Measurements from ENCODE around the gene PFKL.
"Not testable (repeated sequence)": the region's sequence is repeated elsewhere in the genome, so short reads cannot be mapped to it uniquely, and the experiment has no call there.

PFKL gene

GRCh38 chr21:44281801-44282200, 18.1 kb upstream of the PFKL start:
- H3K27ac ChIP-seq (ENCODE audit: low read depth, low read length, severe bottlenecking) = no peak overlapping the region
- no peaks in the 10 kb centered on the region for H3K9me3 ChIP-seq (ENCODE audit: control insufficient read depth, low read length)
- 94 to 95% methylated on average over 7 to 9 of the region's 9 CpGs for WGBS, 2 experiments (ENCODE audit: insufficient coverage in 2 of 2)
- H3K36me3 ChIP-seq (ENCODE audit: control insufficient read depth, insufficient read depth, low read length) = no peaks in the 10 kb centered on the region
- peaks cover 12% of the 10 kb centered on the region for H3K4me1 ChIP-seq (ENCODE audit: control insufficient read depth, insufficient read depth, low read length, poor library complexity, severe bottlenecking)
- no peak overlapping the region for H3K4me3 ChIP-seq (ENCODE audit: extremely low read depth, insufficient read depth, low read length, poor library complexity, severe bottlenecking)

DNA sequence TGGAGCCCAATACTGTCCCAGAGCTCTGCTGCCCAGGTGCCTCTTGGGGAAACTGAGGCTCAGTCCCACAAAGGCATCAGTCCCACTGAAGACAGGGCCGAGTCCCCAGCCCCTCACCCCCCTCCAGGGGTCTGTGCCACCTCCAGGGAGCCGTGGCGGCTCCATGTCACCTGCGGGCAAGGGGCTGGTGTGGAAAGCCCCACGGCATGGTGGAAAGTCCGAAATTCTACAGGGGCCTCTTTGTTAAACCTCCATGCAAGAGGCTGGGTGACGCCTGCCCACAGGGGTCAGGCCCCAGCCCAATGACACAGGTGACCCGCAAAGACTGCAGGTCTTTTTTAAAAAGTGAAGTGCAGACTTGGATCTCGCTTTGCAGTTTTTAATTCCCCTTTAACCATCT, 17.5 kb upstream of the PFKL start:
- 85 to 92% methylated on average over 7 to 9 of the region's 9 CpGs for WGBS, 2 experiments (ENCODE audit: insufficient coverage in 2 of 2)
- Histone ChIP-seq H3K9me3 (ENCODE audit: control insufficient read depth, low read length) (no peaks in the 10 kb centered on the region), H3K4me3 (ENCODE audit: extremely low read depth, insufficient read depth, low read length, poor library complexity, severe bottlenecking) (no peak overlapping the region), H3K27ac (ENCODE audit: low read depth, low read length, severe bottlenecking) (no peak overlapping the region), H3K36me3 (ENCODE audit: control insufficient read depth, insufficient read depth, low read length) (no peaks in the 10 kb centered on the region), H3K4me1 (ENCODE audit: control insufficient read depth, insufficient read depth, low read length, poor library complexity, severe bottlenecking) (peaks cover 12% of the 10 kb centered on the region)

GRCh38 chr21:44283211-44283785, 16.6 kb upstream of the PFKL start:
- H3K4me3 ChIP-seq (ENCODE audit: extremely low read depth, insufficient read depth, low read length, poor library complexity, severe bottlenecking); H3K27ac ChIP-seq (ENCODE audit: low read depth, low read length, severe bottlenecking); H3K36me3 ChIP-seq (ENCODE audit: control insufficient read depth, insufficient read depth, low read length); H3K9me3 ChIP-seq (ENCODE audit: control insufficient read depth, low read length): not testable (repeated sequence)
- 29 to 30% methylated on average over 8 of the region's 11 CpGs for WGBS, 2 experiments (ENCODE audit: insufficient coverage in 2 of 2)
- peaks cover 12% of the 10 kb centered on the region for H3K4me1 ChIP-seq (ENCODE audit: control insufficient read depth, insufficient read depth, low read length, poor library complexity, severe bottlenecking)

- H3K9me3 ChIP-seq (ENCODE audit: control insufficient read depth, low read length) = no peaks in the 10 kb centered on the region
- H3K4me1 ChIP-seq (ENCODE audit: control insufficient read depth, insufficient read depth, low read length, poor library complexity, severe bottlenecking) = peaks cover 12% of the 10 kb centered on the region
- no peak overlapping the region for H3K27ac ChIP-seq (ENCODE audit: low read depth, low read length, severe bottlenecking)
- no peak overlapping the region for H3K4me3 ChIP-seq (ENCODE audit: extremely low read depth, insufficient read depth, low read length, poor library complexity, severe bottlenecking)
- no peaks in the 10 kb centered on the region for H3K36me3 ChIP-seq (ENCODE audit: control insufficient read depth, insufficient read depth, low read length)
- 76 to 78% methylated on average over 8 to 11 of the region's 11 CpGs for WGBS, 2 experiments (ENCODE audit: insufficient coverage in 2 of 2)
These were observed 15.9 kb upstream of the PFKL start for GRCh38 chr21:44283948-44284347.

DNA sequence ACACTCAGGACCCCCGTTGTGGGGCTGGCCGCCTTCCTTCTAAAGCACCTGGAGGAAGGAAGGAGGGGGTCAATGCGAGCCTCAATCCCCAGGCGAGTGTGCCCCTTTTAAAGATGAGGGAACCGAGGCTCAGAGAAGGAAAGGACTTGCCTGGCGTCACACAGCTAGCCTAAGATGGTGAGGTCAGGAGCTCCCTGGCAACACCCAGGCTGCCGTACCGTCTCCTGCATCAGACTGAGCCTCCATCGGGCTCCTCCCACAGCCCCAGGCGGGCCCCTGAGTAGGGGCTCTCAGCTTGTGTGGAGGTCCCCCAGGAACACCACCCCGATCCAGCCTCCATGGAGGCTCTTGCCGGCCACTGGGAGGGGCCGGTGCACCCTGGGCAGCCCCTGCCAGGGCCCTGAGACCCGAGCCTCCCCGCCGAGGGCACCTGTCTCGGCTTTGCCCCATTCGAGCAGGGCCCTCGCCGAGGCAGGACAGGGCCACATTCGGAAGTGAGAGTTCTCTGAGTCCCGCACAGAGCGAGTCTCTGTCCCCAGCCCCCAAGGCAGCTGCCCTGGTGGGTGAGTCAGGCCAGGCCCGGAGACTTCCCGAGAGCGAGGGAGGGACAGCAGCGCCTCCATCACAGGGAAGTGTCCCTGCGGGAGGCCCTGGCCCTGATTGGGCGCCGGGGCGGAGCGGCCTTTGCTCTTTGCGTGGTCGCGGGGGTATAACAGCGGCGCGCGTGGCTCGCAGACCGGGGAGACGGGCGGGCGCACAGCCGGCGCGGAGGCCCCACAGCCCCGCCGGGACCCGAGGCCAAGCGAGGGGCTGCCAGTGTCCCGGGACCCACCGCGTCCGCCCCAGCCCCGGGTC, 14.5 kb upstream of the PFKL start, which contains the start of gene AIRE:
TSS of gene AIRE (plus strand) at position 739 of the 855 bp plus-strand sequence. CDS start 131 bp downstream, outside the sequence.
- no peaks in the 10 kb centered on the region for H3K36me3 ChIP-seq (ENCODE audit: control insufficient read depth, insufficient read depth, low read length)
- H3K4me3 ChIP-seq (ENCODE audit: extremely low read depth, insufficient read depth, low read length, poor library complexity, severe bottlenecking) = peak within 1 kb of the TSS; percentile 14
- H3K4me1 ChIP-seq (ENCODE audit: control insufficient read depth, insufficient read depth, low read length, poor library complexity, severe bottlenecking) = peaks cover 12% of the 10 kb centered on the region
- WGBS, 2 experiments (ENCODE audit: insufficient coverage in 2 of 2) = 31 to 35% methylated on average over 50 to 56 of the region's 56 CpGs
- no peaks in the 10 kb centered on the region for H3K9me3 ChIP-seq (ENCODE audit: control insufficient read depth, low read length)
- H3K27ac ChIP-seq (ENCODE audit: low read depth, low read length, severe bottlenecking) = no peak within 1 kb of the TSS

GRCh38 chr21:44286086-44286715, 13.7 kb upstream of the PFKL start:
- Histone ChIP-seq H3K36me3 (ENCODE audit: control insufficient read depth, insufficient read depth, low read length) (no peaks in the 10 kb centered on the region), H3K4me1 (ENCODE audit: control insufficient read depth, insufficient read depth, low read length, poor library complexity, severe bottlenecking) (peaks cover 12% of the 10 kb centered on the region), H3K9me3 (ENCODE audit: control insufficient read depth, low read length) (no peaks in the 10 kb centered on the region), H3K27ac (ENCODE audit: low read depth, low read length, severe bottlenecking) (no peak overlapping the region), H3K4me3 (ENCODE audit: extremely low read depth, insufficient read depth, low read length, poor library complexity, severe bottlenecking) (no peak overlapping the region)
- 70 to 75% methylated on average over 12 to 14 of the region's 21 CpGs for WGBS, 2 experiments (ENCODE audit: insufficient coverage in 2 of 2)

- Histone ChIP-seq H3K4me1 (ENCODE audit: control insufficient read depth, insufficient read depth, low read length, poor library complexity, severe bottlenecking) (peaks cover 12% of the 10 kb centered on the region), H3K9me3 (ENCODE audit: control insufficient read depth, low read length) (no peaks in the 10 kb centered on the region), H3K36me3 (ENCODE audit: control insufficient read depth, insufficient read depth, low read length) (no peaks in the 10 kb centered on the region), H3K27ac (ENCODE audit: low read depth, low read length, severe bottlenecking) (no peak overlapping the region), H3K4me3 (ENCODE audit: extremely low read depth, insufficient read depth, low read length, poor library complexity, severe bottlenecking) (no peak overlapping the region)
- 74 to 78% methylated on average over 18 to 27 of the region's 31 CpGs for WGBS, 2 experiments (ENCODE audit: insufficient coverage in 2 of 2)
These were observed 12.9 kb upstream of the PFKL start for GRCh38 chr21:44286716-44287632.

GRCh38 chr21:44288251-44289110, 11.4 kb upstream of the PFKL start:
- Histone ChIP-seq H3K4me3 (ENCODE audit: extremely low read depth, insufficient read depth, low read length, poor library complexity, severe bottlenecking) (no peak overlapping the region), H3K27ac (ENCODE audit: low read depth, low read length, severe bottlenecking) (no peak overlapping the region), H3K9me3 (ENCODE audit: control insufficient read depth, low read length) (no peaks in the 10 kb centered on the region), H3K4me1 (ENCODE audit: control insufficient read depth, insufficient read depth, low read length, poor library complexity, severe bottlenecking) (peaks cover 12% of the 10 kb centered on the region), H3K36me3 (ENCODE audit: control insufficient read depth, insufficient read depth, low read length) (no peaks in the 10 kb centered on the region)
- WGBS, 2 experiments (ENCODE audit: insufficient coverage in 2 of 2) = 90 to 92% methylated on average over 21 to 22 of the region's 23 CpGs

GRCh38 chr21:44289381-44290010, 10.4 kb upstream of the PFKL start:
- Histone ChIP-seq H3K27ac (ENCODE audit: low read depth, low read length, severe bottlenecking) (no peak overlapping the region), H3K4me3 (ENCODE audit: extremely low read depth, insufficient read depth, low read length, poor library complexity, severe bottlenecking) (no peak overlapping the region), H3K36me3 (ENCODE audit: control insufficient read depth, insufficient read depth, low read length) (no peaks in the 10 kb centered on the region), H3K4me1 (ENCODE audit: control insufficient read depth, insufficient read depth, low read length, poor library complexity, severe bottlenecking) (peaks cover 5% of the 10 kb centered on the region), H3K9me3 (ENCODE audit: control insufficient read depth, low read length) (no peaks in the 10 kb centered on the region)
- 80 to 89% methylated on average over 19 to 24 of the region's 24 CpGs for WGBS, 2 experiments (ENCODE audit: insufficient coverage in 2 of 2)
